ENCODE results near the gene DEPDC1.

DNA sequence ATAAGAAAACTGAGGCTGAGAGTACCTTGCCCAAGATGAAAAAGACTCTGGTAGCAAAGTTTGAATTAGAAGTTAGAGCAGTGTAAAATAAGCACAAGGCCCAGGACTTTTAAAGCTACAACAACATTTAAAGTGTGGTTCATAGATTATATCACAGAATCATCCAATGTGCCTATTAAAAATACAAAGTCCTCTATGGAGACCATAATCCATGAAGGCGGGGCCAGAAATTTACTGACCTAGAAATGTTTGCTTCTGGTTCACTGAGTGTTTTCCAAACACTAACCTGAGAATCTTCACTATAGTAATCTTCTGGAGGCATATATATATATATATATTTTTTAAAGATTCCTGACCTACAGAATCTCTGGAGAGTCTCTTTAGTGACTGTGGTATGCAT, 12.3 kb downstream of the DEPDC1 start:
- TF ChIP-seq, protein P1, sequence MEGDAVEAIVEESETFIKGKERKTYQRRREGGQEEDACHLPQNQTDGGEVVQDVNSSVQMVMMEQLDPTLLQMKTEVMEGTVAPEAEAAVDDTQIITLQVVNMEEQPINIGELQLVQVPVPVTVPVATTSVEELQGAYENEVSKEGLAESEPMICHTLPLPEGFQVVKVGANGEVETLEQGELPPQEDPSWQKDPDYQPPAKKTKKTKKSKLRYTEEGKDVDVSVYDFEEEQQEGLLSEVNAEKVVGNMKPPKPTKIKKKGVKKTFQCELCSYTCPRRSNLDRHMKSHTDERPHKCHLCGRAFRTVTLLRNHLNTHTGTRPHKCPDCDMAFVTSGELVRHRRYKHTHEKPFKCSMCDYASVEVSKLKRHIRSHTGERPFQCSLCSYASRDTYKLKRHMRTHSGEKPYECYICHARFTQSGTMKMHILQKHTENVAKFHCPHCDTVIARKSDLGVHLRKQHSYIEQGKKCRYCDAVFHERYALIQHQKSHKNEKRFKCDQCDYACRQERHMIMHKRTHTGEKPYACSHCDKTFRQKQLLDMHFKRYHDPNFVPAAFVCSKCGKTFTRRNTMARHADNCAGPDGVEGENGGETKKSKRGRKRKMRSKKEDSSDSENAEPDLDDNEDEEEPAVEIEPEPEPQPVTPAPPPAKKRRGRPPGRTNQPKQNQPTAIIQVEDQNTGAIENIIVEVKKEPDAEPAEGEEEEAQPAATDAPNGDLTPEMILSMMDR (IDR thresholded peaks at IDR 0.05) = no peak
- TF ChIP-seq POLR2A (IDR thresholded peaks at IDR 0.05) (no peak), EP300 (IDR thresholded peaks at IDR 0.05) (no peak)
